ENCODE results near the gene LMBRD1.
"Not testable (repeated sequence)": the region's sequence is repeated elsewhere in the genome, so short reads cannot be mapped to it uniquely, and the experiment has no call there.

LMBRD1 gene

DNA sequence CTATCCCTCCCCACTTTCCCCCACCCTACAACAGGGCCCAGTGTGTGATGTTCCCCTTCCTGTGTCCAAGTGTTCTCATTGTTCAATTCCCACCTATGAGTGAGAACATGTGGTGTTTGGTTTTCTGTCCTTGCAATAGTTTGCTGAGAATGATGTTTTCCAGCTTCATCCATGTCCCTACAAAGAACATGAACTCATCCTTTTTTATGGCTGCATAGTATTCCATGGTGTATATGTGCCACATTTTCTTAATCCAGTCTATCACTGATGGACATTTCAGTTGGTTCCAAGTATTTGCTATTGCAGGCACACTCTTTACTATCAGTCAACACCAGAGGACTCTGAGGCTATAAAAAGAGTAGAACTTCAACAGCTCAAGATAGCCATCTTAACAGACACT, 2.0 kb upstream of the LMBRD1 start:
- not testable (repeated sequence) for DNase-seq (ENCODE audit: low read depth in 2 of 2, low spot score in 1 of 2)

DNA sequence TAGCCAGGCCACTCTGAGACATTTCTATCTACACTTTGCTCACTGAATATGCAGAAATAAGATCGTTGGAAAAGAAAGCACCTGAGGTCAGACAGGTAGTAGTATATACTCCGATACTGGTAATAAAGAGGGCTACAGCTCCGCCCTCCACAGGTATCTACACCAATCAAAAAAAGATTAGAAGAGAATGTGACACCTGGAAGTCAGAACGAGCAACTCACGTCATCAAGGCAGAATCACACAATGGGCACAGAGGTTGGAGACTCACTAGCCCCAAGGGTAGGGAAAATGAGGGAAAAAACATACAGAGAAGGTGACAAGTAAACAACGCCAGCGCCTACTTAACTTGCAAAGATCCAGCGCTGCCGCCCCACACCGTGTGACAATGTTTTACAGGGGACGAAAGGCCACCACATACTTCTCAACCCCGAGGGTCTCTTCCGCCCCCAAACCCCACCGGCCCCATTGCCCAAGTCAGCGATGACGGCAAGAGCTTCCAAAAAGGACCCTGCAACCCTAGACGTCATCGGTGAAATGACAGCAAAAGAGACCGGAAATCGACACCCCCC, 653 bp downstream of the LMBRD1 start:
- DNase-seq (ENCODE audit: low read depth in 2 of 2, low spot score in 1 of 2): no peak

- DNase-seq (ENCODE audit: low read depth in 2 of 2, low spot score in 1 of 2): no peak
Observed at GRCh38 chr6:69795469-69796072, 1.2 kb downstream of the LMBRD1 start.

- no peak for DNase-seq (ENCODE audit: low read depth in 2 of 2, low spot score in 1 of 2)
Observed at GRCh38 chr6:69792292-69792691, 4.5 kb downstream of the LMBRD1 start.

DNA sequence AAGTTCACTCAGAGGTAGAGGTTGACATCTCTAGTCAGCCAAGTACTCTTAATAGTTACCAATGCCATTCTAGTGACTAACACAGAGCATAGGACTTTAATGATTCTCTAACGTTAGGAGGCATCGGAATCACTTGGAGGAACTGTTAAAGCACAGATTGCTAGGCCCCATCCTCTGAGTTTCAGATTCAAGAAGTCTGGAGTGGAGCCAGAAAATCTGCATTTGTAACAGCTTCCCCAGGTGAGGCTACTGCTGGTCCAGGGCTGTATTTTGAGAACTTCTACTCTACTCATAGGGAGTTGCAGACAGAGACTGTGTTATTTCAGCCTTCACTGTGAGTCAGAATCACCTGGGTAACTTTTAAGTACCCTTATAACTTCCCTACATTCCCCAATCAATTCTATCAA, 5.7 kb downstream of the LMBRD1 start:
- no peak for DNase-seq (ENCODE audit: low read depth in 2 of 2, low spot score in 1 of 2)

- DNase-seq (ENCODE audit: low read depth in 2 of 2, low spot score in 1 of 2): no peak
Observed at GRCh38 chr6:69790629-69791028, 6.2 kb downstream of the LMBRD1 start.

- DNase-seq (ENCODE audit: low read depth in 2 of 2, low spot score in 1 of 2): no peak
Observed at GRCh38 chr6:69789578-69789977, 7.2 kb downstream of the LMBRD1 start.

GRCh38 chr6:69787436-69787835, 9.4 kb downstream of the LMBRD1 start:
- DNase-seq (ENCODE audit: low read depth in 2 of 2, low spot score in 1 of 2): not testable (repeated sequence)

DNA sequence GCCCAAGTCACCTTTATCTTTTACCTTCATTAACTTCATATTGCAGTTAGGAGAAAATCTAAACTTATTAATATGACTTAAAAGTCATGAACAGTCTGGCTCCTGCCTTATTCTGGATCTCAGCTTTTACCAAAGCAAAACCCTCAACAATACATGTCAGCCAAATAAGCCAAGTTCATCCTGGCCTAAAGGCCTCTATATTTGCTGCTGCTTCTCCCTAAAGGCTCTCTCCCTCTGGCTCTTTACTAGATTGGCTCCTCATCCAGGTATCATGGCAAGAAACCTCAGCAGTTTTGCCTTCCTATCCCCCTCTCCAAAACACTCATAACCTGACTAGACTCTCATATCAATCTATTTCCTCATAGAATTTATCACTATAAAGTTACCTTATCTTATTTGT, 11.1 kb downstream of the LMBRD1 start:
- DNase-seq (ENCODE audit: low read depth in 2 of 2, low spot score in 1 of 2): no peak

DNA sequence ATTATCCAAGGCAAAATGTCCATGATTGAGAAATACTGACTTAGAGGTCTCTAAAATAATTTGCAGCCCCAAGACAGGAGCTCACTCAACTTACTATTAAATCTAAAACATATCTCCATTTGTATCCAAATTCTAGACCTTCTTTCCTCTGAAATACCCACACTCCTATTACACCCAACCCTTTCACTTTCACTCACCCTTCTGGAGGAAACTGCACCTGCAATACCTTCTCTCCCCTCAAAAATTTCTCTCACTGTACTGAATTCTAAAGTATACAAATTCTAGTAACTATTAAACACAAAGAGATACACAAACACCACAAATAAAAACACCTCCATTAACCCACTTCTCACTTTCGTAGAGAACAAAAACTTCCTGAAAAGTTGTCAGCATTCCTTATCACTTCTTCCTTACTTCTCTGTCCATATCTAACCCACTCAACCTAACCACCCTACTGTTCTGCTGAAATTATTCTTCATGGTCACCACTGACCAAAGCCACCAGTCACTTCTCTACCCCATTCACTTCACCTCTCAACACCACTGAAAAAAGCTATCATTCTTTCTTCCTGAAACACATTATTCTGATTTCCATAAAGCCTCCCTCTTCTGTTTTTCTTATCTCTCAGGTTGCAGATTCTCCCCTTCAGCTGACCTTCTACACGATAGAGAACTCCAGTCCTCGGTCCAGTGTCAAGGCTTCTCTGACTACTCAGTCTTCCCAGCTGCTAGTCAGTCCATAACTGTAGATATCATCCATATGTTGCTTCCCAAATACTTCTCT, 12.0 kb downstream of the LMBRD1 start:
- DNase-seq (ENCODE audit: low read depth in 2 of 2, low spot score in 1 of 2): no peak

GRCh38 chr6:69783108-69783507, 13.7 kb downstream of the LMBRD1 start:
- DNase-seq (ENCODE audit: low read depth in 2 of 2, low spot score in 1 of 2): no peak

- no peak for DNase-seq (ENCODE audit: low read depth in 2 of 2, low spot score in 1 of 2)
Observed at GRCh38 chr6:69780585-69781178, 16.1 kb downstream of the LMBRD1 start.

- no peak for DNase-seq (ENCODE audit: low read depth in 2 of 2, low spot score in 1 of 2)
Observed at GRCh38 chr6:69775941-69776340, 20.9 kb downstream of the LMBRD1 start.

GRCh38 chr6:69775585-69775849, 21.3 kb downstream of the LMBRD1 start:
- DNase-seq (ENCODE audit: low read depth in 2 of 2, low spot score in 1 of 2): no peak

DNA sequence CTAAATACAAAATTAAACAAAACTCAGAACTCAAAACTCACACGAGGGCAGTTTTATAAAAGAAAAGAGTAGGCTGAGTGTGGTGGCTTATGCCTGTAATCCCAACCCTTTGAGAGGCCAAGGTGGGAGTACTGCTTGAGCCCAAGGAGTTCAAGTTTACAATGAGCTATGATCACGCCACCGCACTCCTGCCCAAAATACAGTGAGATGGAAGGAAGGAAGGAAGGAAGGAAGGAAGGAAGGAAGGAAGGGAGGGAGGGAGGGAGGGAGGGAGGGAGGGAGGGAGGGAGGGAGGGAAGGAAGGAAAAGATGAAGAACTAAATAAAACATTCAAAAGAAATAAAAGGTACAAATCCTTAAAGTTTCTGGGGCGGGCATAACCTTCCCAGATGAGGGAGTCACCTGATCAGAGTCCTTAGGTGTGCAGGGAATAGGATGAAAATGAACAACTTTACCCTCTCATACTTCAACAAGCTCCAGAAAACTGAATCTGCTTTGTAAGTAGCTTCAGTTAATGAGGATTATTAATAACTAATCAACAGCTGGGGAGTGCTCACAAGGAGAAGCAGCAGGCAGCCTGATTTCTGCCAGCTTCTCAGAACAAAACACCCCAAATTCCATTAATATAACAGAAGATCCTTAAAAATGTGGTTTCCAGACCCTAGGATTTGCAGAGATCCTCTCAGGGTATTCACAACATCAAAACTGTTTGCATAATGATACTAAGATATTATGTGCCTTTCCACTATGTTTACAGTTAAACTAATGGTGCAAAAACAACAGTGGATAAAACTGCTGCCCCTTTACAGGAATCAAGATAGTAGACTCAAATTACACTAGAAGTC, 21.8 kb downstream of the LMBRD1 start:
- DNase-seq (ENCODE audit: low read depth in 2 of 2, low spot score in 1 of 2): no peak

DNA sequence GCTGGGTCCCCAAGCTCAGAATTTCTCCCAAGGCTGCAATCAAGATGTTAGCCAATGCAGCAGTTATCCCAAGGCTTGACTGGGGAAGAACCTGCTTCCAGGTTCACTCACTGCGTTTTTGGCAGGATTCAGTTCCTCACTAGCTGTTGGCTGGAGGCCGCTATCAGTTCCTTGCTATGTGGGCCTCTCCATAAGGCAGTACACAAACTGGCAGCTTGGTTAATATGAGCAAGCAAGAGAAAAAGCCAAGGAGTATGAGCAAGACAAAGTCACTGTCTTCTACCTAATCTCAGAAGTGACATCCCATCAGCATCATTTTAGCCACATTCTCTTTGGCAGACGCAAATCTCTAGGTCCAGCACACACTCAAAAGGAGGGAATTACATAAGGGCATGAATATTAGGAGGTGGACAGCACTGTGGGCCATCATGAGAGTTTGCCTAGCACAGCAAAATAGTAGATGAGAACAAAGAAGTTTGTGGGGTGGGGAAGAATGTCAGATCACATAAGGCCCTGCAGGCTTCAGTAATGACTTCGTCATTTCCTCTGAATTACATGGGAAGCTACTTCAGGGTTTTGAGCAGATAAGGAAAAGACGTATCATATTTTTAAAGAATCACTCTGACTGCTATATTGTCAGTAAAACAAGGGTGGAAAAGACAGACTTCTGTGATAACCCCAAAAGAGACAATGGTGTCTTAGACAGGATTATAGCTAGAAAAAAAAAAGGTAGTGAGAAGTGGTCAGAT, 25.5 kb downstream of the LMBRD1 start:
- DNase-seq (ENCODE audit: low read depth in 2 of 2, low spot score in 1 of 2): no peak

DNA sequence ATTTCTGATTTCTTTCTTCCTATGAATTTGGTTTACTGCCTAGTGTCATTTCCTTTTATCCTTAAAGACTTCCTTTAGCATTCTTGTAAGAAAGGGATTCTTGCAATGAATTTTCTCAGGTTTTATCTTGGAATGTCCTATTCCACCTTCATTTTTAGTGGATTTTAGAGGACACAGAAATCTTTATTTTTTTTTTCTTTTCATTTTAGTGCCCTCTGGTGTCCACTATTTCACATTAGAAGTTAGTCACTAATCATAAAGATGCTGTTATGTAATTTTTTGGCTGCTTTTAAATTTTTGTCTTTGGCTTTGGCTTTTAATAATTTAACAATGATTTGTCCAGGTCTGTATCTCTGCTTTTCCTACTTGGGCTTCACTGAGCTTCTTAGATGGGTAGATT, 28.1 kb downstream of the LMBRD1 start:
- no peak for DNase-seq (ENCODE audit: low read depth in 2 of 2, low spot score in 1 of 2)

- no peak for DNase-seq (ENCODE audit: low read depth in 2 of 2, low spot score in 1 of 2)
Observed at GRCh38 chr6:69763763-69764162, 33.0 kb downstream of the LMBRD1 start.

DNA sequence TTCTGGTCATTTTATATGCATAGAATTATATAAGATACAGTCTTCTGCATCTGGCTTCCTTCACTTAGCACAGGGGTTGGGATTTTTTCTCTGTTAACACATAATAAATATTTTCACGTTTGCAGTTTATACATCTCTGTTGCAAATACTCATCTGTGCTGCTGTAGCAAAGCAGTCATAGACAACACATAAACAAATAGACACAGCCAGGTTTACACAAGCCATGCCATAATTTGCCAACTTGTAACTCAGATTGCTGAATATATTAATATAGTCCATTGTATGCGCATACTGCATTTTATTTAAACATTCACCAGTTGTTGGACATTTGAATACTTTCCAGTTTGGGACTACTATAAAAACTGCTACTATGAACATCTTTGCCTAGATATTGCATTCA, 35.0 kb downstream of the LMBRD1 start:
- no peak for DNase-seq (ENCODE audit: low read depth in 2 of 2, low spot score in 1 of 2)

DNA sequence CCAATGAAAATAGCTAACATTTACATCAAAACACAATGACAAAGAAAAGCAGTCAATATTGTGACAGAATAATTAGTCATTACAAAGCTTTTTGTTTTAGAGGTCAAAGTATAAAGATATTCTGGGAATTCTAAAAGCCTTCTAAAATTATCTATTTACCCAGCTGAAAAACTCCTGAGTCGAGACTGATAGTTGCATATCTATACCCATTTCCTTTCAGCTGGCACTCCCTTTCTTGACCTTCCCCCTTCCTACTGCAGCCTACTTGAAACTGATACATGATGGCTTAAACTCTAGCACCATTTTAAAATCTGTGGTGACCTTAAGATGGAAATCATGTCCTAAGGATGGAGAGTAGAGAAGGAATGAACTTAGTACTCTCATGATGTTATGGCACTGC, 38.6 kb downstream of the LMBRD1 start:
- DNase-seq (ENCODE audit: low read depth in 2 of 2, low spot score in 1 of 2): no peak

DNA sequence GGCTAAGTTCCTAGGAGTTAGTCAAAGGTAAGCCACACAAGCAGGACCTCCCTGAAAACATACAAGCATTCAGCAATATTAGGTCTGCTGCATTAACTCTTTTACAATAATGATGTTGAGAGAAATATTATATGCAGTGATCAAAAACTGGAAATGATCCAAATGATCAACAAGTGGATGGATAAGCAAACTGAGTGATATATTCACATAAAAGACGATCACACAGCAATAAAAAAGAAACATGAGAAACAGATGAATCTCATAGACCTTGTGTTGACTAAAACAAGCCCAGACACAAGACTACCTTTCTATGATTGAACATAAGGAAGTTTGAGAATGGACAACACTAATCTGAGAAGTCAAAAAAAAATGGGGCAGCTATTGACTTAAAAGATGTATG, 39.9 kb downstream of the LMBRD1 start:
- no peak for DNase-seq (ENCODE audit: low read depth in 2 of 2, low spot score in 1 of 2)
